B cell (primary cell): ENCODE measurements around the gene MFSD6. TPM values are rescaled to one million over a fixed set of nuclear protein-coding genes. Genes with fewer than 3 reads are reported as not detected.
A peak's percentile ranks its signal among the peaks of the same experiment; 100 is the strongest.

ENCODE experiments used
- ATAC-seq: fragments of 200-7000 bp; cut with Tn5 transposase; one replicate; pipeline ENCODE4 v1.10.0; 2021; ENCODE audit warnings: low read depth, mild to moderate bottlenecking, moderate number of reproducible peaks, moderate library complexity
- CTCF ChIA-PET: fragments of 350-600 bp; sonication (Branson Sonifier 250); formaldehyde crosslinking; loops from one replicate; lab custom pipeline; 2021; ENCODE audit warnings: antibody characterized with exemption, inconsistent platforms; lab: Charles Lee
- POLR2A ChIA-PET: fragments of 350-600 bp; sonication (Branson Sonifier 250); formaldehyde crosslinking; loops from one replicate; lab custom pipeline; 2021; ENCODE audit warnings: antibody characterized with exemption; lab: Charles Lee
- DNase-seq: peaks from one replicate; pipeline ENCODE4 v3.0.0; 2013
- H2AFZ ChIP-seq: 2 replicates; pipeline ENCODE4 v1.6.1; 2012; ENCODE audit warnings: mild to moderate bottlenecking, low read depth, low read length; ENCODE audit not compliant: insufficient read depth, poor library complexity, severe bottlenecking
- H3K27ac ChIP-seq, 2 donors: 1 replicate in 1 of 2; 2 replicates in 1 of 2; pipeline ENCODE4 v1.5.1; 2012 to 2013; ENCODE audit warnings: low read length in 2 of 2, mild to moderate bottlenecking in 2 of 2, moderate library complexity in 1 of 2
- H3K27me3 ChIP-seq, 4 experiments: fragments of 200-600 bp in 1 of 4; sonication (generic) in 1 of 4; replicated peaks in 1 of 4; 1 replicate in 2 of 4; 2 replicates in 2 of 4; pipeline versions ENCODE4 v1.6.1 to v1.7.0; 2013 to 2016; ENCODE audit warnings: low read length in 3 of 4, mild to moderate bottlenecking in 2 of 4, mixed read lengths in 1 of 4, moderate library complexity in 1 of 4; ENCODE audit not compliant: insufficient read depth in 4 of 4, control insufficient read depth in 3 of 4; ENCODE audit errors: control extremely low read depth in 1 of 4
- H3K36me3 ChIP-seq, 2 experiments: replicated peaks in 1 of 2; 1 replicate in 1 of 2; 2 replicates in 1 of 2; pipeline versions ENCODE4 v1.6.1 to v1.7.1; 2013; ENCODE audit warnings: low read length in 1 of 2; ENCODE audit not compliant: insufficient read depth in 2 of 2, control insufficient read depth in 1 of 2; ENCODE audit errors: control extremely low read depth in 1 of 2, extremely low read depth in 1 of 2
- H3K4me1 ChIP-seq, 2 donors: fragments of 200-600 bp in 1 of 2; sonication (generic) in 1 of 2; 1 replicate in 1 of 2; 2 replicates in 1 of 2; pipeline versions ENCODE4 v1.5.1 to v1.6.1; 2013 to 2017; ENCODE audit warnings: low read length in 2 of 2; ENCODE audit not compliant: control insufficient read depth in 2 of 2, insufficient read depth in 2 of 2
- H3K4me2 ChIP-seq: replicated peaks from 2 replicates; pipeline ENCODE3; 2012; ENCODE audit warnings: mild to moderate bottlenecking, low read depth, low read length; ENCODE audit not compliant: poor library complexity, severe bottlenecking
- H3K4me3 ChIP-seq, 5 experiments: fragments of 200-600 bp in 1 of 5; sonication (generic) in 1 of 5; 1 replicate in 3 of 5; 2 replicates in 2 of 5; pipeline versions ENCODE4 v1.5.1 to v1.7.0; 2011 to 2016; ENCODE audit warnings: low read length in 4 of 5, mild to moderate bottlenecking in 4 of 5, low read depth in 2 of 5, control low read depth in 1 of 5, moderate library complexity in 1 of 5; ENCODE audit not compliant: insufficient read depth in 1 of 5; ENCODE audit errors: control extremely low read depth in 1 of 5, extremely low read depth in 1 of 5
- H3K79me2 ChIP-seq: fragments of 200-600 bp; sonication (generic); one replicate; pipeline ENCODE4 v1.6.0; 2016; ENCODE audit warnings: low read length; ENCODE audit not compliant: control insufficient read depth, insufficient read depth
- H3K9ac ChIP-seq: fragments of 200-600 bp; sonication (generic); 2 replicates; pipeline ENCODE4 v1.6.1; 2017; ENCODE audit warnings: mild to moderate bottlenecking, low read length, moderate library complexity
- H3K9me3 ChIP-seq, 3 donors: one replicate each; pipeline versions ENCODE4 v1.6.1 to v1.7.1; 2013; ENCODE audit warnings: low read length in 2 of 3; ENCODE audit not compliant: control insufficient read depth in 2 of 3, insufficient read depth in 1 of 3; ENCODE audit errors: control extremely low read depth in 1 of 3
- H4K20me1 ChIP-seq: 2 replicates; pipeline ENCODE4 v1.6.0; 2012; ENCODE audit warnings: mild to moderate bottlenecking, low read length; ENCODE audit not compliant: insufficient read depth, control insufficient read depth, poor library complexity, severe bottlenecking
- H3K27ac Mint-ChIP-seq: one replicate; pipeline ENCODE4 v1.8.0; 2021; ENCODE audit warnings: mixed read lengths
- H3K27me3 Mint-ChIP-seq: one replicate; pipeline ENCODE4 v1.8.0; 2021; ENCODE audit warnings: mixed read lengths
- H3K4me1 Mint-ChIP-seq: one replicate; pipeline ENCODE4 v1.8.0; 2021; ENCODE audit warnings: mixed read lengths
- H3K4me3 Mint-ChIP-seq: one replicate; pipeline ENCODE4 v1.8.0; 2021; ENCODE audit warnings: mixed read lengths
- H3K9me3 Mint-ChIP-seq: one replicate; pipeline ENCODE4 v1.8.0; 2022; ENCODE audit warnings: mixed read lengths; ENCODE audit not compliant: insufficient read depth
- EZH2 ChIP-seq: IDR thresholded peaks from 2 replicates; pipeline ENCODE4 v1.6.1; 2012; ENCODE audit warnings: borderline replicate concordance, low read depth, mild to moderate bottlenecking, moderate library complexity, low read length; ENCODE audit not compliant: insufficient read depth, poor library complexity, severe bottlenecking
- WGBS: methylation state at CpG from one replicate; pipeline ENCODE4 v1.1.5; 2013; ENCODE audit warnings: missing lambda C conversion rate; ENCODE audit not compliant: insufficient coverage; 5-methylcytosine and 5-hydroxymethylcytosine counted together
- intact Hi-C: fragments of 100-400 bp; cut with micrococcal nuclease; formaldehyde crosslinking; loops from one replicate; pipeline ENCODE4 v1.10.0; 2022
- polyA plus RNA-seq: library from polyadenylated mRNA; depleted of rRNA; stranded (reverse); fragments of >200 nt; gene quantifications from 2 replicates; pipeline ENCODE4 v1.2.3, GENCODE V29; 2012
- total RNA-seq, 2 donors: library from RNA; stranded (reverse); fragments of 120-200 nt in 1 of 2; gene quantifications; 1 replicate in 1 of 2; 2 replicates in 1 of 2; pipeline versions ENCODE4 v1.2.3 to v1.2.4, GENCODE V29; 2013 to 2022
- TF ChIP-seq, protein P1 (sequence below): fragments of 200-600 bp; IDR thresholded peaks from one replicate; pipeline ENCODE4 v1.8.0; 2022; ENCODE audit warnings: antibody characterized with exemption, mild to moderate bottlenecking

Gene MFSD6
- total and polyA plus RNA-seq, 2 donors (not counting 1 experiment from before 2014, with no cell fraction given): 13.5 to 33.8 TPM

DNA sequence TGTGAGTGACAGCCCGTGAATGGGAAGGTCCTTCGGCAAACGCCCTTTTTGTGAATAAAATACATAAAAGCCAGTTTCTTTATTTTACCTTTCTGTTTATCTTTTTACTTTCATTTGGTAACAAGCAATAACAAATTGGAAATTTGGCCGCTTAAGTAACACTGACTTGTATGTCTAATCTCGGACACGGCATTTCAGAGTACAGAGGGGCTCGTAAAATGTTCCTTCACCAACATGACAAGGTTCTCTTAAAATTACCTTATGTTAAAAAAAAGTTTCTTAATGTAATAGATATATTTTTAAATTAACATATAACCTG lies 126.9 kb downstream of the MFSD6 start:
- H3K27ac ChIP-seq: peak overlapping the region; percentile 94 to 95
- POLR2A ChIA-PET: interaction anchor here (0.7 to 2.0 kb wide), 6 partner anchors 115 to 773 kb away, joined by 3 to 15 read pairs (median 3); partner anchors contain the start of genes MFSD6 and OSGEPL1
- H3K4me1 ChIP-seq: peaks cover 26 to 28% of the 10 kb centered on the region in 2 donors
- Mint-ChIP-seq H3K27me3 (no peaks in the 10 kb centered on the region), H3K27ac (peak overlapping the region; percentile 97), H3K9me3 (peaks cover 10% of the 10 kb centered on the region), H3K4me1 (peaks cover 49% of the 10 kb centered on the region), H3K4me3 (peak overlapping the region; percentile 97)
- ATAC-seq (no peak), DNase-seq (no peak)
- CTCF ChIA-PET: no interaction called here
- no peaks in the 10 kb centered on the region for H3K36me3 ChIP-seq
- peaks cover 27% of the 10 kb centered on the region for H3K79me2 ChIP-seq
- H4K20me1 ChIP-seq: no peaks in the 10 kb centered on the region
- H3K9ac ChIP-seq: peak overlapping the region; percentile 87
- TF ChIP-seq, protein P1, sequence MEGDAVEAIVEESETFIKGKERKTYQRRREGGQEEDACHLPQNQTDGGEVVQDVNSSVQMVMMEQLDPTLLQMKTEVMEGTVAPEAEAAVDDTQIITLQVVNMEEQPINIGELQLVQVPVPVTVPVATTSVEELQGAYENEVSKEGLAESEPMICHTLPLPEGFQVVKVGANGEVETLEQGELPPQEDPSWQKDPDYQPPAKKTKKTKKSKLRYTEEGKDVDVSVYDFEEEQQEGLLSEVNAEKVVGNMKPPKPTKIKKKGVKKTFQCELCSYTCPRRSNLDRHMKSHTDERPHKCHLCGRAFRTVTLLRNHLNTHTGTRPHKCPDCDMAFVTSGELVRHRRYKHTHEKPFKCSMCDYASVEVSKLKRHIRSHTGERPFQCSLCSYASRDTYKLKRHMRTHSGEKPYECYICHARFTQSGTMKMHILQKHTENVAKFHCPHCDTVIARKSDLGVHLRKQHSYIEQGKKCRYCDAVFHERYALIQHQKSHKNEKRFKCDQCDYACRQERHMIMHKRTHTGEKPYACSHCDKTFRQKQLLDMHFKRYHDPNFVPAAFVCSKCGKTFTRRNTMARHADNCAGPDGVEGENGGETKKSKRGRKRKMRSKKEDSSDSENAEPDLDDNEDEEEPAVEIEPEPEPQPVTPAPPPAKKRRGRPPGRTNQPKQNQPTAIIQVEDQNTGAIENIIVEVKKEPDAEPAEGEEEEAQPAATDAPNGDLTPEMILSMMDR: no peak
- peak overlapping the region; percentile 82 for H3K4me2 ChIP-seq
- peak overlapping the region; percentile 87 for H2AFZ ChIP-seq
- intact Hi-C loops: loop anchor here (2.0 to 10.0 kb wide), 5 partner anchors 126 to 1090 kb away; partner anchors contain the start of genes MFSD6 and WDR75
- peak overlapping the region; percentile 65 to 84 (median 82) for H3K4me3 ChIP-seq
- H3K9me3 ChIP-seq: peaks cover under 1 to 9% (median 6%) of the 10 kb centered on the region in 3 donors
- WGBS: no CpG with 5 or more reads among the region's 7 CpGs
- H3K27me3 ChIP-seq: no peaks in the 10 kb centered on the region

DNA sequence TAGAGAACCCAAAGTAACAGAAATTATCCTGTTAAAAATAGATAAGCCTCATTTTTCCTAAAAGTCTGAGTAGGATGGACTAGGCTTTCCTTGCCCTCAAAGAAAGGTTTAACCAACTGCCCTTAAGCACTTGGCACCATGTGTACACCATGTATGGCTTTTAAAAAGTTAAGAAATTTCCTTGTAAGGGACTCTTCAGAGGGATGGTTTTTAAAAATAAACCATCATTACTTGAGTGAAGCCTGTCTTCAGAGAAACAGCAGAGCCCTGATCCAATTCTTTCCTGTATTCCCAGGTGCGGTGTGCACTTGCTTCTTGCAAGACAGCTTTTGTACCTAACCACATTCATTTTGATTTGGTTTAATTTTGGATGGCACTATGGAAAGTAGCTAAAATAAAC lies 127.4 kb downstream of the MFSD6 start:
- Mint-ChIP-seq H3K27me3 (no peaks in the 10 kb centered on the region), H3K27ac (peak overlapping the region; percentile 80), H3K4me1 (peaks cover 44% of the 10 kb centered on the region), H3K9me3 (peaks cover 12% of the 10 kb centered on the region), H3K4me3 (peak overlapping the region; percentile 97)
- DNase-seq: peak; percentile 12
- H3K27ac ChIP-seq: peak overlapping the region in 1 of 2 donors; percentile 94
- no peak for ATAC-seq
- TF ChIP-seq EZH2: no peak
- TF ChIP-seq, protein P1: no peak
- intact Hi-C loops: loop anchor here (2.0 to 10.0 kb wide), 5 partner anchors 127 to 1091 kb away; partner anchors contain the start of genes MFSD6 and WDR75
- no peaks in the 10 kb centered on the region for H3K36me3 ChIP-seq
- CTCF ChIA-PET: no interaction called here
- no peaks in the 10 kb centered on the region for H3K27me3 ChIP-seq
- peak overlapping the region; percentile 82 for H3K4me2 ChIP-seq
- peaks cover 21 to 23% of the 10 kb centered on the region in 2 donors for H3K4me1 ChIP-seq
- H3K9me3 ChIP-seq: peaks cover 5 to 9% (median 9%) of the 10 kb centered on the region in 3 donors
- H2AFZ ChIP-seq: peak overlapping the region; percentile 87
- H3K9ac ChIP-seq: no peak overlapping the region
- WGBS: no CpG with 5 or more reads among the region's 1 CpG
- no peaks in the 10 kb centered on the region for H4K20me1 ChIP-seq
- POLR2A ChIA-PET: interaction anchor here (0.8 kb wide), 1 partner anchor 9 kb away, joined by 5 read pairs; no protein-coding TSS in a partner anchor
- H3K4me3 ChIP-seq: no peak overlapping the region
- H3K79me2 ChIP-seq: peaks cover 24% of the 10 kb centered on the region
